ENCODE data around the gene IDH3A. TPM values are rescaled to one million over a fixed set of nuclear protein-coding genes. Genes with fewer than 3 reads are reported as not detected.

The IDH3A gene
- total and polyA plus RNA-seq, 7 donors = 154 to 309 (median 209) TPM

DNA sequence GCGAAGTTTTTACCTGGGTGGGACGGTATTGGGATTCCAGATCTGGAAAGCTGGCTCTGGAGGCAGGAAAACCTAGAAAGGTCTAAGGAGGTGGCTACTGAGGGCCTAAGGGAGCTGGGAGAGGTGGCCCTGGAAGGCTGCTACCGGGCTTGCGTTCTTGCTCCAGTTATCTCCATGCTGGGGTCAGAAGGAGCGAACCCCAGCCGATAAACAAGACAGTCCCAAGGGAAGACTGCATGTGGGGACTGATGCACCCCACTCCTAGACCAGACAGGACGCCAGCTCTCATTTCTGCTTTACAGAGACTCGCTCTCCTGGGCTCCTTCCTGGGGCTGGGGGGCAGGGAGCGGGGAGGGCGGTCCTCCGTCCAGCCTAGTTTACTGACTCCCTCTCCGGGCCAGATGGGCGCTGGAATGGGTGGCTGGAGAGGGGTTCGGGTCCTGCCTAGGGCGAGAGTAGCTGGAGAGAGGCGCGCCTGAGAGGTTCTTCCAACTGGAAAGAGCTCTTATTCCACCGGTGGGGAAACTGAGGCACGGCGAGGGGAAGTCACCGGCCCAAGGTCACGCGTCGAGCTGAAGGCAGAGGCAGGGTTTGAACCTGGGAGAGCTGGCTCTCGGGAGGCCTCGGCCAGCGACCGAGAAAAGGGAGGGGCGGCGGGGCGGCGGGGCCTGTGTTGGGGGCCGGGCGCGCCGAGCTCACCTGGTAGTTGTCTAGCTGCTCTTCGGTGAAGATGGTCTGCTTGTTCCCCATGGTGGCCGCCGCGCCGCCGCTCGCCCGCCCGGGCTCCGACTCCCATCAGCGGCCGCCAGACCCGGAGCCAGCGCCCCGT is 18.5 kb upstream of the IDH3A start:
- Histone ChIP-seq H3K9me3 (no peaks in the 10 kb centered on the region), H3K4me3 (peak overlapping the region; percentile 96), H3K4me1 (peaks cover 19% of the 10 kb centered on the region), H3K36me3 (ENCODE audit: insufficient read depth in 1 of 2, low read depth in 1 of 2) (no peaks in the 10 kb centered on the region), H3K27me3 (ENCODE audit: insufficient read depth in 3 of 3, low read length in 2 of 3) (no peaks in the 10 kb centered on the region), H3K27ac (peak overlapping the region; percentile 93)
- peak in 1 of 4 donors; percentile 4 for ATAC-seq
- TF ChIP-seq, protein P1, sequence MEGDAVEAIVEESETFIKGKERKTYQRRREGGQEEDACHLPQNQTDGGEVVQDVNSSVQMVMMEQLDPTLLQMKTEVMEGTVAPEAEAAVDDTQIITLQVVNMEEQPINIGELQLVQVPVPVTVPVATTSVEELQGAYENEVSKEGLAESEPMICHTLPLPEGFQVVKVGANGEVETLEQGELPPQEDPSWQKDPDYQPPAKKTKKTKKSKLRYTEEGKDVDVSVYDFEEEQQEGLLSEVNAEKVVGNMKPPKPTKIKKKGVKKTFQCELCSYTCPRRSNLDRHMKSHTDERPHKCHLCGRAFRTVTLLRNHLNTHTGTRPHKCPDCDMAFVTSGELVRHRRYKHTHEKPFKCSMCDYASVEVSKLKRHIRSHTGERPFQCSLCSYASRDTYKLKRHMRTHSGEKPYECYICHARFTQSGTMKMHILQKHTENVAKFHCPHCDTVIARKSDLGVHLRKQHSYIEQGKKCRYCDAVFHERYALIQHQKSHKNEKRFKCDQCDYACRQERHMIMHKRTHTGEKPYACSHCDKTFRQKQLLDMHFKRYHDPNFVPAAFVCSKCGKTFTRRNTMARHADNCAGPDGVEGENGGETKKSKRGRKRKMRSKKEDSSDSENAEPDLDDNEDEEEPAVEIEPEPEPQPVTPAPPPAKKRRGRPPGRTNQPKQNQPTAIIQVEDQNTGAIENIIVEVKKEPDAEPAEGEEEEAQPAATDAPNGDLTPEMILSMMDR (IDR thresholded peaks at IDR 0.05) = no peak
- peak in 1 of 2 donors; percentile 61 for DNase-seq
- intact Hi-C loops (cut with DNase I) = no loop called here
- 32 to 41% (median 41%) methylated on average over 35 to 51 of the region's 51 CpGs for WGBS, 3 donors

DNA sequence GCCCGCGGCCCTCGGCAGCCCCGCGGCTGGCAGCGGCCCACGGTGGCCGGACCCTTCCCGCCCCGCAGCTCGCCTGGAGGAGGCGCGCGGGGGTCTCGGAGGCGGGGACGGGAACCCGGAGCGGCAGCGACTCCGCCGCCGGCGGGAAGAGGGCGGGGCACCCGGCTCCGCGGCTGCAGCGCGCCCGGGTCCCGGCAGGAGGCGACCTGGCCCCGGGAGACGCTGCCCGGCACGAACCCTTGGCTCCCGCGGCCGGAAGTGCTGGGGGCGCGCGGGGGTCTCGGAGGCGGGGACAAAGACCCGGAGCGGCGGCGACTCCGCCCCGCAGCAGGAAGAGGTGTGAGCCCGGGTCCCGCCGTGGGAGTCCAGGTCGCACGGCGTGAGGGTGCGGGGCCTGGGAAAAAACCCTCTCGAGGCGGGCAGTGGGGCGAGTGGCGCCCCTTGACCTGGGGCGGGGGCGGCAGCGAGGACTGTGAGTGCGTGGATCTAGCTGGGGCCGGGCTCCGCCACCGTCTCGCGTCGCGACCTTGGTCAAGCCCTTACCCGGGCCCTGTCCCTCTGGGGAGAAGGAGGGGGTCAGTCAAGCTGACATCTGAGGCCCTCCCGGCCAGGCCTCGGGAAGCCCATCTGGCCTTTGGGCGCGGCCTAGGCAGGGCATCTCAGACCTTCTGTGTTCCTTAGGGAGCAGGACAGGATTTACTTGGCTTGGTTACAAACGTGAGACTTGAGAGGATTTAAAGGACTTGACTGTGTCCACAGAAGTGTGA is 17.7 kb upstream of the IDH3A start, which contains the start of gene CIB2:
Gene CIB2, minus strand, starts transcription at position 151 of the 767 bp plus-strand sequence. CDS start 230 bp downstream, outside the sequence.
- TF ChIP-seq, protein P1 (IDR thresholded peaks at IDR 0.05) = peak; percentile 89
- DNase-seq (peak; percentile 80 to 87), ATAC-seq (peak; percentile 83 to 92 (median 90))
- H3K4me1 ChIP-seq = peaks cover 19% of the 10 kb centered on the region
- H3K9me3 ChIP-seq = no peaks in the 10 kb centered on the region
- WGBS, 3 donors = 0 to 1% (median 1%) methylated on average over 56 to 79 of the region's 79 CpGs
- intact Hi-C loops (cut with DNase I) = no loop called here
- H3K27me3 ChIP-seq (ENCODE audit: insufficient read depth in 3 of 3, low read length in 2 of 3) = no peaks in the 10 kb centered on the region
- no peaks in the 10 kb centered on the region for H3K36me3 ChIP-seq (ENCODE audit: insufficient read depth in 1 of 2, low read depth in 1 of 2)
- peak within 1 kb of the TSS; percentile 96 for H3K4me3 ChIP-seq
- peak within 1 kb of the TSS; percentile 93 for H3K27ac ChIP-seq

DNA sequence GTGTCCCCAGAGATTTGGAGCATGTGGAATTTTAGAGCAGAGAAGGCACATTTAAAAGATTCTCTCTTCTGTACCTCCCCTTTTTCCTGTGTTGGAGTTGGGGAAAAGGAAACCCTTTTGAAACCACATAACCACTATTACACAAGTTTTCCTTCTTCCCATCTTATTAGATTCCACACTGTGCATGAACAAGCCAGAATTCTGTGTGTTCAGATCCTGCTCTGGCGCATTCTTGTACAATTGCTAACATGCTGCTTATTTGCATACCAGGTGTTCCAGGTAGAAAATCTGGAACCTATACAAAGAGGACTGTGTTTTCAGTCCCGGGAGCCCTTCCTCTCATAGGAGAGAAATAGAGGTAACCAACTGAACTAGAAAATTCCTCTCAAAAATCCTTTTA is 15.4 kb upstream of the IDH3A start:
- 89 to 95% (median 91%) methylated on average over 2 of the region's 2 CpGs for WGBS, 3 donors
- no peak for DNase-seq
- Histone ChIP-seq H3K9me3 (no peaks in the 10 kb centered on the region), H3K36me3 (ENCODE audit: insufficient read depth in 1 of 2, low read depth in 1 of 2) (no peaks in the 10 kb centered on the region), H3K27me3 (ENCODE audit: insufficient read depth in 3 of 3, low read length in 2 of 3) (no peaks in the 10 kb centered on the region), H3K4me3 (no peak overlapping the region), H3K4me1 (peaks cover 19% of the 10 kb centered on the region), H3K27ac (no peak overlapping the region)
- TF ChIP-seq, protein P1 (IDR thresholded peaks at IDR 0.05) = no peak
- no peak for ATAC-seq
- intact Hi-C loops (cut with DNase I) = no loop called here

DNA sequence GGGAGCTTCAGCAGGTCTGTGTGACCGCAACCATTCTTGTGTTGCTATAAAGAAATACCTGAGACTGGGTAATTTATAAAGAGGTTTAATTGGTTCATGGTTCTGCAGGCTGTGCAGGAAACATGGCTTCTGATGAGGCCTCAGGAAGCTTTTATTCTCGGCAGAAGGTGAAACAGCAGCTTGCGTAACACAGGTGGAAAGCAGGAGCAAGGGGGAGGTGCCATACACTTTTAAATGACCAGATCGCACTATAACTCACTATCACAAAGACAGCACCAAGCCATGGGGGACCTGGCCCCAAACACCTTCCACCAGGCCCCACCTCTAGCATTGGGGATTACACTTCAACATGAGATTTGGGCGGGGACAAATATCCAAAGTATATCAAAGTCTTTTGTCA is 9.6 kb upstream of the IDH3A start:
- Histone ChIP-seq H3K4me1 (no peaks in the 10 kb centered on the region), H3K27ac (no peak overlapping the region), H3K27me3 (ENCODE audit: insufficient read depth in 3 of 3, low read length in 2 of 3) (no peaks in the 10 kb centered on the region), H3K4me3 (no peak overlapping the region), H3K36me3 (ENCODE audit: insufficient read depth in 1 of 2, low read depth in 1 of 2) (no peaks in the 10 kb centered on the region), H3K9me3 (no peaks in the 10 kb centered on the region)
- WGBS, 3 donors = 92 to 98% (median 92%) methylated on average over 5 of the region's 5 CpGs
- no peak for ATAC-seq
- TF ChIP-seq, protein P1 (IDR thresholded peaks at IDR 0.05) = no peak
- no peak for DNase-seq
- intact Hi-C loops (cut with DNase I) = no loop called here

Measured in psoas muscle (tissue), 8 donors.